Dermis blood vessel endothelial cell (primary cell): ENCODE results near the gene NUP210. TPM values are rescaled to one million over a fixed set of nuclear protein-coding genes. Genes with fewer than 3 reads are reported as not detected.
A peak's percentile ranks its signal among the peaks of the same experiment; 100 is the strongest.

ENCODE experiments used
- DNase-seq: peaks from one replicate; pipeline ENCODE4 v3.0.0; 2010
- total RNA-seq: library from RNA; depleted of rRNA; stranded (reverse); fragments of >200 nt; gene quantifications from 2 replicates; pipeline ENCODE4 v1.2.3, GENCODE V29; 2014

NUP210 gene
- total RNA-seq, 1 donor from 2014 or later, result 2.6 TPM

- no peak for DNase-seq
Measured at GRCh38 chr3:13318626-13319470, 101.3 kb downstream of the NUP210 start.

- DNase-seq, result no peak
Measured at GRCh38 chr3:13317596-13318320, 102.4 kb downstream of the NUP210 start.

- no peak for DNase-seq
Measured at GRCh38 chr3:13316603-13317002, 103.5 kb downstream of the NUP210 start.

GRCh38 chr3:13314877-13315276 is 105.2 kb downstream of the NUP210 start:
- DNase-seq, result no peak

GRCh38 chr3:13313813-13314212 is 106.3 kb downstream of the NUP210 start:
- DNase-seq, result no peak

- DNase-seq, result no peak
Measured at GRCh38 chr3:13309004-13309403, 111.1 kb downstream of the NUP210 start.

- DNase-seq, result peak; percentile 64
Measured at GRCh38 chr3:13308380-13308801, 111.7 kb downstream of the NUP210 start.

- no peak for DNase-seq
Measured at GRCh38 chr3:13307041-13307440, 113.1 kb downstream of the NUP210 start.

GRCh38 chr3:13305623-13306022 is 114.5 kb downstream of the NUP210 start:
- no peak for DNase-seq

GRCh38 chr3:13303410-13303809 is 116.7 kb downstream of the NUP210 start:
- no peak for DNase-seq

- DNase-seq, result peak; percentile 52
Measured at GRCh38 chr3:13301286-13301987, 118.7 kb downstream of the NUP210 start.

GRCh38 chr3:13300546-13301285 is 119.4 kb downstream of the NUP210 start:
- no peak for DNase-seq

GRCh38 chr3:13299531-13300155 is 120.5 kb downstream of the NUP210 start:
- DNase-seq, result no peak

- peak; percentile 5 for DNase-seq
Measured at GRCh38 chr3:13296662-13297061, 123.5 kb downstream of the NUP210 start.

- DNase-seq, result no peak
Measured at GRCh38 chr3:13294442-13295351, 125.4 kb downstream of the NUP210 start.

GRCh38 chr3:13292375-13292774 is 127.7 kb downstream of the NUP210 start:
- no peak for DNase-seq

- DNase-seq, result no peak
Measured at GRCh38 chr3:13290941-13291340, 129.2 kb downstream of the NUP210 start.

- DNase-seq, result no peak
Measured at GRCh38 chr3:13289771-13290285, 130.3 kb downstream of the NUP210 start.

GRCh38 chr3:13288732-13289718 is 131.1 kb downstream of the NUP210 start:
- DNase-seq, result no peak
